GM18526 (cell line): Measurements from ENCODE around the gene CENPW.

Experiments
- POLR2A ChIP-seq: IDR thresholded peaks from 3 replicates; pipeline ENCODE4 v1.6.1; 2011; ENCODE audit not compliant: insufficient read length; ENCODE audit errors: extremely low read depth

Gene CENPW

DNA sequence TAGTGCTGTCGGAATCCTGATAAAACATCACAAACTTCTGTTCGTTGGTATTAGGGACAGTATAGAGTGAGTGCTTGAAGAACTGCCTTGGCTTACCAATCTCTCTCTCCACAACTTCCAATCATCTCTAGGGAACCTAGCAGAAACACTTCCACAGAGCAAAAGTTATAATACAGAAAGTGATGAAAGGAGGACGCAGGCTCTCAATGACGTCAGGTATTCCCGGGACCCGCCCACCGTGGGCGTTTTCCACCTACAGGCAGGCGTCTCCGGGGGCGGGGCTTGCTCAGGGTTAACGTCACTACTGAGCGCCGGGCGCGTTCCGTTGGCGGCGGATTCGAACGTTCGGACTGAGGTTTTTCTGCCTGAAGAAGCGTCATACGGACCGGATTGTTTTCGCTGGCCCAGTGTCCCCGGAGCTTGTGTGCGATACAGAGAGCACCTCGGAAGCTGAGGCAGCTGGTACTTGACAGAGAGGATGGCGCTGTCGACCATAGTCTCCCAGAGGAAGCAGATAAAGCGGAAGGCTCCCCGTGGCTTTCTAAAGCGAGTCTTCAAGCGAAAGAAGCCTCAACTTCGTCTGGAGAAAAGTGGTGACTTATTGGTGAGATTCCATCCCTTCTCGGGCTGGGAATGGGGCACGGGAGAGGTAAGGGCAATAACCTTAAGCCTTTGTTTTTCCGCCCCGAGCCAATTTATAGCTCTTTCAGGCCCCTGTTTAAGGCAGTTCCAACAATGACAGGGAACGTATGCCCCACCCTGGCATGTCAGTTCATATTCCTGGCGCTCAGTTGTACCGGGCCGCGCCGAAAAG is at the start of gene CENPW:
CENPW (plus strand) TSS at position 320 of the 814 bp plus-strand sequence; CDS start at position 479, 159 bp downstream.
- TF ChIP-seq POLR2A = peak; percentile 53

DNA sequence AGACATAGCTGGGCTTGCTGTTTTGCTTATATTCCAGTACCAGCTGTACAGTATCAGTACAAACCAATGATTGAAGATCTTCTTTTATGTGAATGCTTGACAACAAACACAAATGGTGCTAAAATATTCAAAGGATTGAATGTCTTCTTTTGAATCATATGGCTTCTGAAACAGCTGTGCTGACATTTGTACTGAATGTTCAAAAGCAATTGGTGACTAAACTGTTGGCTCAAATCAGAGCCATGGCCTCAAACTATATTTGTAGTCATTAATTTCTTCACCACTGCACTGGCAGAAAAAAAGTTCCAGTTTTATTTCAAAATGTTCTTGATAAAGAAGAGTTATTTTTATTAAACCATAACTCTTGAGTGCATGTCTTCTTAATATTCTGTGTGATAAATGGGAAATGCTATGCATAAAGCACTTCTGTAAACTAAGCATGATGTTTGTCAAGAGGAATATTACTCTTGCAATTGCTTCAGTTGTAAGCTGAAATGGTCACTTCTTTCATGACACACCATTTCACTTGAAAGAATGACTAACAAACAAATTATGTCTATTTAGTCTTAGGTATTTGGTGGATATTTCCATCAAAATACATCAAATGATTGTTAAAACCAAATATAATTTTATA is 45.9 kb upstream of the CENPW start:
- no peak for TF ChIP-seq POLR2A

DNA sequence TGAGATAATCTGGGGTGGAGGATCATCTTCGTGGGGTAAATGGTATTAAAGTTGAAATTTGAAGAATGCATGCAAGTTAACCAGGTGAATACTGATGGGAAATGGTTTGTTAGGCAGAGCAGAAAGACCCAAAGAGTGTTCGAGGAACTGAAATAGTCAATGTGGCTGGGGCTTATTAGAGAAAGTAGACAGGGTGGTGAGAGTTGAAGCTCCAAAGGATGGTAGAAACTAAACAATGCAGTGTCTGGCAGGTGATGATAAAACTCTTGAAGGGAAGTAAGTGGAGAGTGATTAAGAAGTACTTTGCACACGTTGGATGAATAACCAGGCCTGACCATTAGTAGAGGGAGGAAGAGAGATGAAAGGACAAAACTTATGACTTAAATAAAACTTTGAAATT is 39.8 kb upstream of the CENPW start:
- TF ChIP-seq POLR2A = no peak

DNA sequence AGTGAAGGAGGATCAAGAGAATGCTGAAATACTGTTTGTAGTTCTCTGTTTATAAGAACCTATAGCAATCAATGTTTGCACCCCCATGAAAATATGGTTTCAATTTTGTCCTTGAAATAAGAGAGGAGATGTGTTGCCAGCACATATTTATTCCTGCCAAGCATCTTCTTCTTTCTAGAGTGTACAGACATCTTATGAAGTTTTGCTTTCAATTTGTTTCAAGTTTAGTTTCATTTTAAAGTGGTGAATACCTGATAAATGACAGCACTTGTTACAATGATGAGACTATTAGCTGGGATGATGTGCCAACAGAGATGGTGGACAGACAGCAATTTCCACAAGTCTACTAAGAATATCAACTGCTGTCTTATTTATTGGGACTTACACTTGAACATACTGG is 39.2 kb upstream of the CENPW start:
- no peak for TF ChIP-seq POLR2A

DNA sequence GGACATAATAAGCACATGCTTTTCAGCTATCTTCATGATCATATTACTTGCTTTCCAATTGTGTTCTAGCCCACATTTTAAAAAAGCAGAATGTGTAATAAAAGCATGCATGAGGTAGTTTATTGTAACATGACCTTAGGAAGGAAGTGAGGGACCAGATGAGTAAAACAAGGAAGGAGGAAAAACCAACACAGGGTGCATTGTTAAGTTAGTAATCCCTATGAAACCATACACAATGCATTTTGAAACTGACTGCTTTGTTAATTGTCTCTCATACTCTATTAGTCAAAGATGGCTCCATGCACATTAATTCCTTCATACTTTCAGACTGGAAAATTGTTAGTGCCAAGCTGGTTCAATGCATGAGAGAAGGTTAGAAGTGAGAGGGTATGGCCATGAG is 37.7 kb upstream of the CENPW start:
- no peak for TF ChIP-seq POLR2A

DNA sequence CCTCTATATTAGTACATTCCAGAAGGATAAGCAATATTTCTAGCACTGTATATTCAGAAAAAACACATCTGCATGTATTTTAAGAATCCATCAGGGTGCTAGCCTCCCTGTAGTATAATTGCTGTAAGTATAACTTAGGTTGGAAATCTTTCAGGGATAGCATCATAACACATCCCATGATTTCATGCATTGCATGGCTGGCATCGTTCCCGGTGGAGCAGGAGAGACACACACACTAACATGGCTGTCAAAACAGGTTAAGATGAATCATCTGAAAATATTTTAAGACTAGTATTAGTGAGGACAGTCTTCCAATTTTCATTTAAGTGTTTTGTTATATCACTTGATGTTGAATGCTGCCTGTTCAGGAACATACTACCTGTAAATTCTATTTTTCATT is 32.1 kb upstream of the CENPW start:
- TF ChIP-seq POLR2A = no peak

DNA sequence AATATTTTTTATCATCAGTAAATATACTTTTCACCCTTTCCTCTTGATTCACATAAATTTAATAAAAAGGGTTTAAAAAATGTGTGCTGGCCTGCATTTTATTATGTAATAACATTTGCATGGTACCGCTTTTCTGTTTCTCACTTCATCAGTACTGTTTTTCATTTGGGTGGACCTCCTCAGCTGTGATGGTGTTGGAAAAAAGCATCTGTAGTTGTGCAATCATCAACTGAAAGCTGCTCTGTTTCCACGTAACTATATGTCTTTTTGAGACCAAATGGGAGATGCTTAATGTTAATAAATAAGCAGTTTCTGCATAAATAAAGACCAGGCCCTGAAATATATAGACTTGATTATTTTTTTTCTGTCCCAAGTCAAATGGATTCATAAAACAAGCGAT is 31.6 kb upstream of the CENPW start:
- no peak for TF ChIP-seq POLR2A

DNA sequence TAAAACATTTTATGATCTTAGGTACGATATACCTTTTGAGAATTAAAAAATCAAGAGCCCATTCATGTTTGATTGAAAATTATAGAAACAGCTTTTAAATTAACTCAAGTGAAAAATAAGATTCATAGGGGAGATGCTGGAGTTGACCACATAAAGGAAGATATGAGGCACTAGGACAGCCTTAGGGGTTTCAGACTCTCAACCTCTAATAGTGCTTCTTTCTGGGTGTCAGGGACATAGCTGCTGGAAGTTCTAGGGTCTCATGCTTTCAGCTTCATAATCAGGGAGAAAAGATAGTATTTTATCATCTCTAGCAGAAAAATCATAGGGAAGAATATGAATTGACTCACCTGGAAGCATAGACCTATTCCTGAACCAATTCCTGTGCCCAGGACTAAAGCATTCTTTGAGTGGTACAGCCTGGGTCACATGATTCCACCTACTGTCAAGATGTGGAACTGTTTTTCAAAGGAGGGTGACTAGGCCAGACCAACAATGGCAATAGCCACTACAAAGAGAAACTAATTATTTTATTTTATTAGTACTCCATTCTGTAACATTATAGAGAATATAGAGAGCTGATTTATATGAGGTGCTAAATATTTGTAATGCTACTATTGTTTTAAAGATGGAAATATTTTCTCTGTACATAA is 27.8 kb upstream of the CENPW start:
- TF ChIP-seq POLR2A = no peak

DNA sequence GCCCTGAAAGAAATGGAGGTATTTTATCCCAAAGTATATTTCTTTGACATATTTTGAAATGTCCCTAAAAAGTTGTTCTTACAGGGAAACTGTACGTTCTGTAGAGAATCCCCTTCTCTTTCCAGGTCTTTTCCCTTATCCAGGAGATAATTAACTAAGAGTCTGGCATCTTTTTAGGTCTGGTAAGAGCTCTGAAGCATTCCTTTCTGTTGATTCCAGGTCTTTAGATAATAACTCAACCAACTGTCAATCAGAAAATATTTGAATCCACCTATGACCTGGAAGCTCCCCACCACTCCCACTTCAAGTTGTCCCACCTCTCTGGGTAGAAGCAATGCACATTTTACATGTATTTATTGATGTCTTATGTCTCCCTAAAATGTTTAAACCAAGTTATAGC is 26.0 kb upstream of the CENPW start:
- no peak for TF ChIP-seq POLR2A

DNA sequence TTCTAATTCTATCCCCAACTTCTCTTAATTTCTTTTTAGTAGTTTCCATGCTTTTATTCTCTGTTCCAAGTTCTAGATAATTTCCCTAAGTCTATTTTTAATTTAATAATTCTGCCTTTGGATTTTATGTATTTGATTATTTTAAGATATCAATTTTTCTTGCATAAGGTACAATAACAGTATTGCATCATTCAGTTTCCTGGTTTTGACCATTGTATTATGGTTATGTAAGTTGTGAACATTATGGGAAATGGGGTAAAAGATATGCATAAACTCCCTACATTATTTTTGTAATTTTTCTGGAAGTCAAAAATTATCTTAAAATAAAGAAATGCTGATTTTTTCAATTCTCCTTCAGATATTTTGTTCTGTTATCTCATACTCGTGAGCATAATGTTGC is 21.1 kb upstream of the CENPW start:
- TF ChIP-seq POLR2A = no peak

DNA sequence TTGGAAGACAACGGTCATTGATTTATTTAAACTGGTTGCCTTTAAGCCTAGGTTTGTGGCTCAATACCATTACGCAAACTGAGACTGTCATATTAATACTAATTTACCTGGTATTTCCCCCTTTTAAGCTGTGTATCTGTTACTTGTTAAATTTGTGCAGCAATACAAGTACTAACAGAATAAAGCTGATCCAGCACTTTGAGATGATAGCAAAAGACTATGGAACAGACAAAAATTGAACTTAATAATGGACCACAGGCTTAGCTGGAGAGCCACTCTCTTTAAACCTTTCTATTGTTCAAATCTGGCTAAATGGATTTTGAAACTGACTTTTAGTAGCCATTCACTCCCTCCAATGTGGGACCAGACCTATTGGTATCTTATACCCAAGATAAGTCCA is 6.2 kb upstream of the CENPW start:
- TF ChIP-seq POLR2A = no peak

DNA sequence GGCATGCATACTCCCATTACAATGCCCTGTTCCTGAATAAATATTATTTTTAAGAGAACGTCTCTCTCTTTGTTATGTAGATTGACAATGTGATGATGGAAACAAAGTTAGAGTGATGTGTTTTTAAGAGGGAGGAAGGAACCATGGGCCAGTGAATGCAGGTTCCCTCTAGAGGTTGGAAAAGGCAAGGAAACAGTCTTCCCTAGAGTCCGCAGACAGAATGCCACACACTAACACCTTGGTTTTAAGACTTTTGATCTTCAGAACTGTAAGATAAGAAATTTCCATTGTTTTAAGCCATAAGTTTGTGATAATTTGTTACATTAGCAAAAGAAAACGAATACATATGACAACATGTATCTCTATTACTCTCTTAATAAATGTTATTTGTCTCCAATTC is 4.7 kb upstream of the CENPW start:
- no peak for TF ChIP-seq POLR2A

DNA sequence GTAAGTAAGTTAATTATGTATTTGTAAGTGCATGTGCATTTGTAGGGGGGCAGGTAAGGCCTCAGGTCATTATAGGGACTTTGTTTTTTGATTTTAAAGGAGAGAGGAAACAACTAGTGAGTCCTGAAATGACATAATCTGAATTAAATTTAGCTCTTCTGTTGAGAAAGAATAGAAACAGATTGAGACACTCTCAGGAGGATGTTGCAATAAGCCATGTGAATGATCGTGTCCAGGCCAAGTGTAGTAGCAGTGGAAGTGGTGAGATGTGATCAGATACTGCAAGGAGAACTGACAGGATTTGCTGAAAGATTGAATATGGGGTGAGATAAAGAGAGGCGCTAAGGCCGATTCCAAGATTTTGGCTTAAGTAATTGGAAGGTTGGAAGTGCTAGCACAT is 2.6 kb upstream of the CENPW start:
- TF ChIP-seq POLR2A = no peak

DNA sequence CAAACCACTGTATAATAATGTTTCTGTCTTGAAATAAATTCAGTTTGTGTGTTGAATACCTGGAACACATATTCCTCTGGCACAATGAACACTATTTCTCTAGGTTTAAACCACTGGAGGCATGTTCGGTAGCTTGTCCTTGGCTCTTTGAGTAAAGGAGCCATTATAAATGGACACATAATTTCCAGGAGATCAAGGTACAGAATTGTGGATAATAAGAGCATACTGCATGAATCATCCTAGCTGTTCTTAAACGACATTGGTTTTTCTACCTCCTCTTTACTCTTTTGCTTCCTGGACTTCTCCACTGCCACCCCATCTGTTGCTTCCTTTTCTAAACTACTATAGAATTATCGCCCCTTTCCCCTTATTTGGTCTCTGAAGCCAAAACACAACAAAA is 1.2 kb downstream of the CENPW start:
- no peak for TF ChIP-seq POLR2A

DNA sequence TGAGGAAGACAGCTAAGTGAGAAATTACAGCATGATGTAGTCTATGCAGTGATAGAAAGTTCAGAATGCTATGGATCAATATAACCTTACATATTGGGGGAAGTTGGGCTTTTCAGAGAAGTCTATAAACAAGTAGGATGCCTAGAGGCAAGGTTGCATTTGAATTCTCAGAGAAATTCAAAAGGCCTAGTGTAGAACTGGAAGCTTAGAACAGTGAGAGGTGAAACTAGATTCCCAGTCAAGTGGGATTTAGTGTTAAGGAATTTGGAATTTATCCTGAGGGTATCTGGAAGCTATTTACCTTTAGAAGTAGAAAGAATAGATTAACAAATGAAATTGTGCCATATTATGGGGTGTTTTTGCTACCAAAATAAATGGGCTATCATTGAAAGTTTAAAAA is 4.3 kb downstream of the CENPW start:
- no peak for TF ChIP-seq POLR2A

DNA sequence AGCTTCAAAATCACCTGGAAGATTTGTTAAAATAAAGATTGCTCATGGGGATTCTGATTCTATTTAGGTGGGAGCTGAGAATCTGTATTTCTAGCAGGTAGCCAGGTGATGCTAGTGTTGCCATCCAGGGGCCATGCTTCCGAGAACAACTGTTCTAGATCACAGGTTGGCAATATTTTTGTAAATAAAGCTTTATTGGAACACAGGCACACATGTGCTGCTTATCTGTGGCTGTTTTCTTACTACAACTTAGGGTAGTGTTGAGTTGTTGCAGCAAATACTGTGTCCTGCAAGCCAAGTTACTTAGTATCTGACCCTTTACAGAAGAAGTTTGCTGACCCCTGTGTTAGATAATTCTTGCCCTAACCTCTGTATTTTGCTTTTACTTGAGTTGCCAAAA is 12.0 kb downstream of the CENPW start:
- TF ChIP-seq POLR2A = no peak
